GM12891 (cell line): ENCODE data around the gene EVI5L.

Experiments
- DNase-seq: peaks from one replicate; pipeline ENCODE4 v3.0.0; 2011; ENCODE audit warnings: low spot score; ENCODE audit not compliant: insufficient read length
- FAIRE-seq: peaks from 2 replicates; lab custom pipeline; 2011; peaks lifted over from hg19 to GRCh38; lab: Jason Lieb, UNC
- PAX5 ChIP-seq: IDR thresholded peaks from 2 replicates; pipeline ENCODE4 v1.6.1; 2011; ENCODE audit warnings: low read length, moderate library complexity, mild to moderate bottlenecking; ENCODE audit not compliant: insufficient read depth, severe bottlenecking
- POLR2A ChIP-seq: IDR thresholded peaks from 2 replicates; pipeline ENCODE4 v1.6.1; 2011; ENCODE audit warnings: low read depth, low read length, control low read depth
- POLR2AphosphoS5 ChIP-seq: IDR thresholded peaks from 2 replicates; pipeline ENCODE4 v1.6.1; 2011; ENCODE audit warnings: low read depth, low read length, control low read depth
- POU2F2 ChIP-seq: IDR thresholded peaks from 2 replicates; pipeline ENCODE4 v1.6.1; 2011; ENCODE audit warnings: low read depth, mild to moderate bottlenecking, control low read depth, low read length, moderate library complexity
- SPI1 ChIP-seq: IDR thresholded peaks from 2 replicates; pipeline ENCODE4 v1.6.1; 2011; ENCODE audit warnings: low read depth, low read length, control low read depth
- TAF1 ChIP-seq: IDR thresholded peaks from 2 replicates; pipeline ENCODE4 v1.6.1; 2011; ENCODE audit warnings: low read depth, low read length, control low read depth

The EVI5L gene

GRCh38 chr19:7844951-7845350 is 14.9 kb downstream of the EVI5L start:
- DNase-seq (peak; percentile 5), FAIRE-seq (no peak)
- no peak for TF ChIP-seq PAX5
- no peak for TF ChIP-seq TAF1
- TF ChIP-seq POU2F2: no peak
- no peak for TF ChIP-seq POLR2A
- TF ChIP-seq POLR2AphosphoS5: no peak
- no peak for TF ChIP-seq SPI1

- no peak for FAIRE-seq
- DNase-seq: no peak
- TF ChIP-seq PAX5 (no peak), SPI1 (no peak), TAF1 (no peak), POLR2AphosphoS5 (no peak), POU2F2 (no peak), POLR2A (no peak)
Measured at GRCh38 chr19:7845390-7846154, 15.6 kb downstream of the EVI5L start.

GRCh38 chr19:7846155-7846646 is 16.2 kb downstream of the EVI5L start:
- FAIRE-seq (no peak), DNase-seq (no peak)
- no peak for TF ChIP-seq POLR2A
- no peak for TF ChIP-seq PAX5
- no peak for TF ChIP-seq POU2F2
- no peak for TF ChIP-seq TAF1
- no peak for TF ChIP-seq POLR2AphosphoS5
- TF ChIP-seq SPI1: no peak

GRCh38 chr19:7847664-7848063 is 17.6 kb downstream of the EVI5L start:
- TF ChIP-seq SPI1 (no peak), TAF1 (no peak), PAX5 (no peak), POLR2AphosphoS5 (no peak), POLR2A (no peak), POU2F2 (no peak)
- DNase-seq: no peak

GRCh38 chr19:7848779-7849457 is 18.9 kb downstream of the EVI5L start:
- DNase-seq: no peak
- no peak for FAIRE-seq
- TF ChIP-seq TAF1 (no peak), POU2F2 (no peak), PAX5 (no peak), POLR2AphosphoS5 (no peak), SPI1 (no peak), POLR2A (no peak)

More at GRCh38 chr19:7847664-7848063, 17.6 kb downstream of the EVI5L start:
- FAIRE-seq: no peak

GRCh38 chr19:7849631-7849999 is 19.6 kb downstream of the EVI5L start:
- TF ChIP-seq TAF1 (no peak), POLR2A (no peak), POLR2AphosphoS5 (no peak), PAX5 (no peak), POU2F2 (no peak), SPI1 (no peak)
- FAIRE-seq (no peak), DNase-seq (no peak)

GRCh38 chr19:7850000-7850813 is 20.2 kb downstream of the EVI5L start:
- DNase-seq: no peak
- FAIRE-seq: no peak

GRCh38 chr19:7850945-7851622 is 21.1 kb downstream of the EVI5L start:
- TF ChIP-seq POU2F2 (no peak), PAX5 (no peak), POLR2AphosphoS5 (no peak), POLR2A (no peak), SPI1 (no peak), TAF1 (no peak)
- FAIRE-seq (no peak), DNase-seq (no peak)

More at GRCh38 chr19:7850000-7850813, 20.2 kb downstream of the EVI5L start:
- no peak for TF ChIP-seq POLR2AphosphoS5
